ENCODE data around the gene SH3D21. TPM values are rescaled to one million over a fixed set of nuclear protein-coding genes. Genes with fewer than 3 reads are reported as not detected.
A peak's percentile ranks its signal among the peaks of the same experiment; 100 is the strongest.

The SH3D21 gene
- total and polyA plus RNA-seq, 10 of the 15 experiments (the other 5 are each of a cell fraction or from before 2014, with no cell fraction given) = 0.06 to 5.9 (median 2.4) TPM

DNA sequence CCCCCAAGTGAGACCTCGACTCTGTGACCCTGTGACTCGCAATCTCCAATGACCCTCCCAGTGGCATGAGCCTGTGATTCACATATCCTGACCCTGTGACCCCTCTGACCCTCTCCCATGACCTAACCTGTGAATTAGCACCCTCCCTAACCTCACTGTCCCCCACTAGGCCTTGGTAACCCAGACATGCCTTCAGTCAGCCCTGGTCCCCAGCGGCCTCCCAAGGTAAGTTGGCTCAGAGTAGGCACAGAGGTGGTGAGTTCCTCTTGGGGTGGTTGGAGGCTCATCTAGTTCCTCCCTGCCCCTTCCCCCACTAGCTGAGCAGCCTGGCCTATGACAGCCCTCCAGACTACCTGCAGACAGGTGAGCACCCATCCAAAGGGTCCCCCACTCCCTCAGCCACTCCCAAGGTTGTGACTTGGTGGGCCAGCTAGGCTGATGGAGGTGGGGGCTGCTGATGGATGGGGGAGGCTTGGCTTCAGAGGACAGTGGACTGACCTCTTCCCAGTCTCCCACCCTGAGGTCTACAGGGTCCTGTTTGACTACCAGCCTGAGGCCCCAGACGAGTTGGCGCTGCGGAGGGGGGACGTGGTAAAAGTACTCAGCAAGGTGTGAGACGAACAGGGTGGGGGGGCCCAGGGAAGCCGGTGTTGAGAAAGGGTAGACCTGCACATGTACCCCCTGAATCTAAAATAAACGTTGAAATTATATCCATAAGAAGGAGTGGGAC lies 1.6 kb downstream of the SH3D21 start:
- ATAC-seq (no peak), FAIRE-seq (no peak), DNase-seq (ENCODE audit: low read depth, low spot score) (no peak)
- Histone ChIP-seq H3K9ac (ENCODE audit: control insufficient read depth, insufficient read depth, low read length) (peak overlapping the region; percentile 53), H3K27ac (ENCODE audit: control insufficient read depth, insufficient read depth) (peak overlapping the region; percentile 6; the same call in 1 of the 2 replicates), H3K9me3 (replicated peaks; ENCODE audit: control insufficient read depth, insufficient read depth, low read length) (no peaks in the 10 kb centered on the region), H3K4me1 (ENCODE audit: control insufficient read depth, insufficient read depth, low read length) (peaks cover 27% of the 10 kb centered on the region), H4K20me1 (ENCODE audit: control insufficient read depth, insufficient read depth) (no peaks in the 10 kb centered on the region), H3K79me2 (ENCODE audit: control insufficient read depth, insufficient read depth, low read length) (peaks cover 9% of the 10 kb centered on the region), H2AFZ (ENCODE audit: control insufficient read depth, low read depth, low read length) (peak overlapping the region; percentile 79), H3K27me3 (replicated peaks in 1 of 2; ENCODE audit: control insufficient read depth in 2 of 2, insufficient read depth in 2 of 2, low read length in 1 of 2) (no peaks in the 10 kb centered on the region), H3K4me3 (peak overlapping the region; percentile 95), H3K4me2 (ENCODE audit: control insufficient read depth, insufficient read depth) (peak overlapping the region; percentile 88), H3K36me3 (ENCODE audit: control insufficient read depth in 2 of 2, insufficient read depth in 2 of 2, low read length in 1 of 2) (peaks cover 6 to 11% of the 10 kb centered on the region in 2 experiments)
- ChIA-PET CTCF (interaction anchor here (0.6 to 4.0 kb wide), 6 partner anchors 9 to 1497 kb away, joined by 3 to 24 read pairs (median 7); partner anchors contain the start of genes EVA1B and TRAPPC3), RAD21 (ENCODE audit: unreplicated experiment) (interaction anchor here (1.0 to 1.9 kb wide), 5 partner anchors 61 to 158 kb away, joined by 3 to 15 read pairs (median 4); partner anchors contain the start of genes THRAP3 and TRAPPC3), SMC1A (ENCODE audit: uncharacterized antibody, unreplicated experiment) (interaction anchor here (0.6 to 1.8 kb wide), 6 partner anchors 9 to 158 kb away, joined by 3 to 6 read pairs (median 4); partner anchors contain the start of gene LSM10), POLR2A (interaction anchor here (0.6 to 2.0 kb wide), 13 partner anchors 15 to 157 kb away, joined by 3 to 9 read pairs (median 4); partner anchors contain the start of genes EVA1B, LSM10 and THRAP3)
- TF ChIP-seq RAD21 (IDR thresholded peaks at IDR 0.05; ENCODE audit: insufficient read depth, low read depth, low read length) = no peak
- peak; percentile 57; the same call in 1 of the 2 replicates for TF ChIP-seq NR2F1 (conservative IDR thresholded peaks at IDR 0.05)
- TF ChIP-seq, protein P1, sequence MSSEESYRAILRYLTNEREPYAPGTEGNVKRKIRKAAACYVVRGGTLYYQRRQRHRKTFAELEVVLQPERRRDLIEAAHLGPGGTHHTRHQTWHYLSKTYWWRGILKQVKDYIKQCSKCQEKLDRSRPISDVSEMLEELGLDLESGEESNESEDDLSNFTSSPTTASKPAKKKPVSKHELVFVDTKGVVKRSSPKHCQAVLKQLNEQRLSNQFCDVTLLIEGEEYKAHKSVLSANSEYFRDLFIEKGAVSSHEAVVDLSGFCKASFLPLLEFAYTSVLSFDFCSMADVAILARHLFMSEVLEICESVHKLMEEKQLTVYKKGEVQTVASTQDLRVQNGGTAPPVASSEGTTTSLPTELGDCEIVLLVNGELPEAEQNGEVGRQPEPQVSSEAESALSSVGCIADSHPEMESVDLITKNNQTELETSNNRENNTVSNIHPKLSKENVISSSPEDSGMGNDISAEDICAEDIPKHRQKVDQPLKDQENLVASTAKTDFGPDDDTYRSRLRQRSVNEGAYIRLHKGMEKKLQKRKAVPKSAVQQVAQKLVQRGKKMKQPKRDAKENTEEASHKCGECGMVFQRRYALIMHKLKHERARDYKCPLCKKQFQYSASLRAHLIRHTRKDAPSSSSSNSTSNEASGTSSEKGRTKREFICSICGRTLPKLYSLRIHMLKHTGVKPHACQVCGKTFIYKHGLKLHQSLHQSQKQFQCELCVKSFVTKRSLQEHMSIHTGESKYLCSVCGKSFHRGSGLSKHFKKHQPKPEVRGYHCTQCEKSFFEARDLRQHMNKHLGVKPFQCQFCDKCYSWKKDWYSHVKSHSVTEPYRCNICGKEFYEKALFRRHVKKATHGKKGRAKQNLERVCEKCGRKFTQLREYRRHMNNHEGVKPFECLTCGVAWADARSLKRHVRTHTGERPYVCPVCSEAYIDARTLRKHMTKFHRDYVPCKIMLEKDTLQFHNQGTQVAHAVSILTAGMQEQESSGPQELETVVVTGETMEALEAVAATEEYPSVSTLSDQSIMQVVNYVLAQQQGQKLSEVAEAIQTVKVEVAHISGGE (CRISPR knock-in tag; IDR thresholded peaks at IDR 0.05) = no peak
- intact Hi-C loops (cut with micrococcal nuclease; ENCODE audit: unreplicated experiment) (no loop called here), in situ Hi-C loops (cut with MboI) (no loop called here)
- no TSS peak for BruUV-seq (replicated peaks)
- WGBS (ENCODE audit: insufficient coverage, insufficient replicate concordance, low lambda C conversion rate, missing lambda C conversion rate) = 65% methylated on average over 10 of the region's 10 CpGs
